ENCODE data around the gene TBX15. TPM values are rescaled to one million over a fixed set of nuclear protein-coding genes. Genes with fewer than 3 reads are reported as not detected.

TBX15 gene
- total RNA-seq, 6 experiments from 2014 or later = 0.29 to 56.5 (median 16.5) TPM

DNA sequence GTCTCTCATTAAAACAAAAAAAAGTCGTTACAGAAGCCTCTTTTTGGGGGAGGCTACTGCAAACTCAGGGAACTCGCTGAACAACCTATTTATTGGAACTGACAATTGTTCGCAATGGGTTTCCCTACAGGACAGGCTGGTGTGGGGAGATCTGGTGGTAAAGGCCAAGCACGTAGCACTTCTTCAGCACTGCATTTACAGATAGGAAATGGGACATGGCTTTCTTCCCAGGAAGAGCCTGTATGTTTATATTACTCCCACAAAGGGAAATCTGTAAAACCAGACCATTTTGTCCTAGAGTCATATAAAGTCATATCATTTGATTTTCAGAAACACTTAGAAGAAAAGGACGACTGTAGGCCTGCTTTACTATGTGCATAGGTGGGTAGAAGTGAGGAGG is 38.8 kb upstream of the TBX15 start:
- no peaks in the 10 kb centered on the region for H3K36me3 ChIP-seq
- H3K9me3 ChIP-seq = no peaks in the 10 kb centered on the region
- WGBS (ENCODE audit: insufficient coverage, low coverage, low lambda C conversion rate, missing lambda C conversion rate) = 92% methylated on average over 5 of the region's 5 CpGs
- ATAC-seq (no peak), DNase-seq (no peak)
- H3K4me1 ChIP-seq = no peaks in the 10 kb centered on the region
- no peak overlapping the region for H3K4me3 ChIP-seq
- H3K27ac ChIP-seq = no peak overlapping the region
- H3K27me3 ChIP-seq = no peaks in the 10 kb centered on the region
- TF ChIP-seq, protein P1, sequence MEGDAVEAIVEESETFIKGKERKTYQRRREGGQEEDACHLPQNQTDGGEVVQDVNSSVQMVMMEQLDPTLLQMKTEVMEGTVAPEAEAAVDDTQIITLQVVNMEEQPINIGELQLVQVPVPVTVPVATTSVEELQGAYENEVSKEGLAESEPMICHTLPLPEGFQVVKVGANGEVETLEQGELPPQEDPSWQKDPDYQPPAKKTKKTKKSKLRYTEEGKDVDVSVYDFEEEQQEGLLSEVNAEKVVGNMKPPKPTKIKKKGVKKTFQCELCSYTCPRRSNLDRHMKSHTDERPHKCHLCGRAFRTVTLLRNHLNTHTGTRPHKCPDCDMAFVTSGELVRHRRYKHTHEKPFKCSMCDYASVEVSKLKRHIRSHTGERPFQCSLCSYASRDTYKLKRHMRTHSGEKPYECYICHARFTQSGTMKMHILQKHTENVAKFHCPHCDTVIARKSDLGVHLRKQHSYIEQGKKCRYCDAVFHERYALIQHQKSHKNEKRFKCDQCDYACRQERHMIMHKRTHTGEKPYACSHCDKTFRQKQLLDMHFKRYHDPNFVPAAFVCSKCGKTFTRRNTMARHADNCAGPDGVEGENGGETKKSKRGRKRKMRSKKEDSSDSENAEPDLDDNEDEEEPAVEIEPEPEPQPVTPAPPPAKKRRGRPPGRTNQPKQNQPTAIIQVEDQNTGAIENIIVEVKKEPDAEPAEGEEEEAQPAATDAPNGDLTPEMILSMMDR (IDR thresholded peaks at IDR 0.05) = no peak
- TF ChIP-seq POLR2A (IDR thresholded peaks at IDR 0.05) = no peak
- intact Hi-C loops (cut with DNase I) = no loop called here

DNA sequence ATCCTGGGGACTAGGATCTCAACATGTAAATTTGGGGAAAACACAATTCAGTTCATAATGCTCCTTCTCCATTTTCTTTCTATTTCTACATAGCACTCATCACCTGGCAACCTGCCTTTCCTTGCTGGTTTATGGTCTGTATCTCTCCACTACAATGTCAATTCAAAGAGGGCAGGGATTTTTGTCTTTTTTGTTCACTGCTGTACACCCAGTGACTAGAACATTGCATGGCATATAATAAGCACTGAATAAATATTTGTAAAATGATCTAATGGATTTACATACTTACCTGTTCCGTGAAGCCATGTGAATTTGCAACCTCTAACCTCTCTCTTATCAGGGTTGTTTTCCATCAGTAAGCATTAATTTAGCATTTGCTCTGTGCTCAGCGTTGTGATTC is 27.4 kb upstream of the TBX15 start:
- no peaks in the 10 kb centered on the region for H3K27me3 ChIP-seq
- DNase-seq = no peak
- intact Hi-C loops (cut with DNase I) = no loop called here
- TF ChIP-seq, protein P1 (IDR thresholded peaks at IDR 0.05) = no peak
- no peak for TF ChIP-seq POLR2A (IDR thresholded peaks at IDR 0.05)
- no peak for ATAC-seq
- H3K36me3 ChIP-seq = no peaks in the 10 kb centered on the region
- WGBS (ENCODE audit: insufficient coverage, low coverage, low lambda C conversion rate, missing lambda C conversion rate) = 82% methylated on average over 2 of the region's 2 CpGs
- no peak overlapping the region for H3K27ac ChIP-seq
- H3K9me3 ChIP-seq = no peaks in the 10 kb centered on the region
- H3K4me1 ChIP-seq = no peaks in the 10 kb centered on the region
- H3K4me3 ChIP-seq = no peak overlapping the region

DNA sequence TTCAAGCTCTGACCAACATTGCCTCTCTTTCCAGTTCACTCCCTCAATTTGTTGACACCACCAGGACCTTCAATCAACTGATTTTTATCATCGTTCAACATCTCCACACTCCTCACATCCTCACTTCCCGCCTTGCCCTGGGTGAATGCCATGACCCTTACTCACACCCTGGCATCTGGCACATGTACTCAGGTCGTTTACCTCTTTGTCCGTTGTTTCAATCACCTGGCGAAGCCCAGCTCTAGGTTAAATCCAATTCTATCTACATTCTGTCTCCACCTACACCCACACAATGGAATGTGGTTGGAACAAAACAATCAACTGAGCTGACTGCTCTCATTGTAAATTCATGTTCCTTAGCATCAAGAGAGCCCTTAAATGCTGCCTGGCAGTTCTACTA is 24.2 kb upstream of the TBX15 start:
- no peak for TF ChIP-seq POLR2A (IDR thresholded peaks at IDR 0.05)
- TF ChIP-seq, protein P1 (IDR thresholded peaks at IDR 0.05) = no peak
- ATAC-seq = peak in 1 of 4 donors; percentile 62
- intact Hi-C loops (cut with DNase I) = no loop called here
- H3K9me3 ChIP-seq = no peaks in the 10 kb centered on the region
- peaks cover 0 to 12% (median 2%) of the 10 kb centered on the region in 4 donors for H3K4me1 ChIP-seq
- H3K4me3 ChIP-seq = no peak overlapping the region
- H3K27ac ChIP-seq = no peak overlapping the region
- H3K27me3 ChIP-seq = peaks cover 0 to 9% of the 10 kb centered on the region in 2 donors
- no peak for DNase-seq
- H3K36me3 ChIP-seq = no peaks in the 10 kb centered on the region
- WGBS (ENCODE audit: insufficient coverage, low coverage, low lambda C conversion rate, missing lambda C conversion rate) = 17% methylated on average over 5 of the region's 5 CpGs

DNA sequence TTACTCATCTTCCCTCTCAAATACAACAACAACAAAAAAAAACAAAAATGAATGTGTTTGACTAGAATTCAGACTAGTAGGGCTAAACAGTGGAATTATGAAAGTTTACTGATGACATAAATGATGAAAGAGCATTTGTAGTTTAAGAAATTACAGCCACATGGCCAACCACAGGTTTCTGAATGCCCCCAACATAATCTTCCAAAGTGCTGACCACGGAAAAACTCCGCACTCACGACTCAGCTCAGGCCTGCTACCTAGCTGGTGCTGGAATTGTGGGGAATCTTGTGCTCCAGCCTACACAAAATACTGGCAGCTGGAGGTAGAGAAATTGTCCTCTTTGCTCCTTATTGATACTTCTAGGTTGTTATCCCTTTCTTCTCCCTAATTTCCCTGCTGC is 23.6 kb upstream of the TBX15 start:
- Histone ChIP-seq H3K36me3 (no peaks in the 10 kb centered on the region), H3K27ac (no peak overlapping the region), H3K9me3 (no peaks in the 10 kb centered on the region), H3K4me3 (no peak overlapping the region), H3K4me1 (peaks cover 0 to 19% (median 2%) of the 10 kb centered on the region in 4 donors), H3K27me3 (peaks cover 2 to 16% of the 10 kb centered on the region in 2 donors)
- ATAC-seq (no peak), DNase-seq (no peak)
- 85% methylated on average over 3 of the region's 3 CpGs for WGBS (ENCODE audit: insufficient coverage, low coverage, low lambda C conversion rate, missing lambda C conversion rate)
- intact Hi-C loops (cut with DNase I) = no loop called here
- TF ChIP-seq, protein P1 (IDR thresholded peaks at IDR 0.05) = no peak
- TF ChIP-seq POLR2A (IDR thresholded peaks at IDR 0.05) = no peak

DNA sequence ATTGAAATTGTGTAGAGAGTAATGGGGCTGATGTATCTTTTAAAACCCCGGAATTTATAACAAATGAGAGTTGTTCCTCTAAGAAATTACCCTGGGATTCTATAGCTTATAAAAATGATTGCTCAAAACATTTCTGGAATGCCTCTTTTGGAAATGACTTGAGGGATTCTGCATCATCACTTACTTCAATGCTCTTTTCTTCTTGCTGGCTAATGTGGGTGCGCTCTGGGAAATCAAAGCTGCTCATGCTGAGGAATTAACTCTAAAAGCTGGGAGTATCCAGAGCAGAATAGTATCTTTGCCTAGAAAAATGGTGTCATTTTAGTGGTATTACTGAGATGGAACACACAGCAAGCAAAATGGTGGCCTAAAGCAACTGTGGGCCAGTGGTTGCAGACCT is 23.0 kb upstream of the TBX15 start:
- ATAC-seq (no peak), DNase-seq (no peak)
- Histone ChIP-seq H3K27me3 (peaks cover 8 to 21% of the 10 kb centered on the region in 2 donors), H3K27ac (no peak overlapping the region), H3K9me3 (no peaks in the 10 kb centered on the region), H3K36me3 (no peaks in the 10 kb centered on the region), H3K4me1 (peaks cover 0 to 19% (median 2%) of the 10 kb centered on the region in 4 donors), H3K4me3 (no peak overlapping the region)
- WGBS (ENCODE audit: insufficient coverage, low coverage, low lambda C conversion rate, missing lambda C conversion rate) = 92% methylated on average over 2 of the region's 2 CpGs
- intact Hi-C loops (cut with DNase I) = no loop called here
- no peak for TF ChIP-seq POLR2A (IDR thresholded peaks at IDR 0.05)
- TF ChIP-seq, protein P1 (IDR thresholded peaks at IDR 0.05) = no peak
